T-helper 9 cell (primary cell): Measurements from ENCODE around the gene PTDSS2.
A peak's percentile ranks its signal among the peaks of the same experiment; 100 is the strongest.

Experiments
- DNase-seq: peaks from one replicate; pipeline ENCODE4 v3.0.0-alpha.2; 2020

Gene PTDSS2

GRCh38 chr11:533586-534395 is 83.7 kb downstream of the PTDSS2 start:
- DNase-seq, result no peak

DNA sequence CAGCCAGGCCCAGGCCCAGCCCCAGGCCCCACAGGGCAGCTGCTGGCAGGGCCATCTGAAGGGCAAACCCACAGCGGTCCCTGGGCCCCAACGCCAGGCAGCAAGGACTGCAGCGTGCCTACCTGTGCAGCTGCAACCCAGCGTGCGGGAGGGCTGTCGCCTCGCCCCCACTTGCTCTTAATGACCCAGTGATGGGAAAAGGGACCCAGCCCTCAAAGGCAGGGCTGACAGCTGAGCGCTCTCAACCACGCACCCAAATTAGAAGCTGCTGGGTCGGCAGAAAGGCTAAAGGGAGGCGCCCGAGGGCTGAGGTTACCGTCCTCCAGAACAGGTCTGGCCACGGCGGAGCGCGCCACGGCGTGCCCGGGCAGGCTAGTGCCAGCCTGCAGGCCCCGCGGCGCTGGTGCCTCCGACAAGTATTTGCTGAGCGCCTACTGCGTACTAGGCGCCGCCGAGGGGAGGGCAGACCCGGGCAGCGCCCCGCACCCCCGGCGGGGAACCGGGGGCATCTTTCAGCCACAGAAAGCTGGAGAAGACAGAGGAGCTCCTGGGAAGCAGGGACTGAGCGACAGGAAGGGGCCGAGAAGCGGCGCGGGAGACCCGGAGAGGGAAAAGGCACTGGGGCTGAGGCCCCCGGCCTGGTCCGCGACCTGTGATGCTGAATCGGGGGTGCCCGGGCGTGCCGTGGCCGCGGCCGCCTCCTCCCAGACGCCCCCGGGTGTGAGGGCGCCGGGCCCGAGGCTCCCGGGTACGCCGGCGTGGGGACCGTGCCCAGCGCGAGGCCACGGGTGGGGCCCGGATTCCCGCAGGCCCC is 84.5 kb downstream of the PTDSS2 start:
- no peak for DNase-seq

DNA sequence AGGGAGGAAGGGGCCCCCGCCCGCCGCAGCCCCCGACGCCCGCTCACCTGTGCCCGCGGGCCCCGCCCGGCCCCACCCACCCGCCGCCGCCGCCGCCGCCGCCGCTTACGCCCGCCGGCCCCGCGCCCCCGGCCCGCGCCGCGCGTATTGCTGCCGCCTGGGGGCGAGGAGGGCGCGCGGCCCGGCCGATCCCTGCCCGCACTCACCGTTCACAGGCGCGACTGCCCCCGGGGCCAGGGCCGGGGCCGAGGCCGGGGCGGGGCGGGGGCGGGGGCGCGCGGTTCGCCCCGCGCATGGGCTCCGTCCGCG is 85.1 kb downstream of the PTDSS2 start:
- DNase-seq, result no peak

DNA sequence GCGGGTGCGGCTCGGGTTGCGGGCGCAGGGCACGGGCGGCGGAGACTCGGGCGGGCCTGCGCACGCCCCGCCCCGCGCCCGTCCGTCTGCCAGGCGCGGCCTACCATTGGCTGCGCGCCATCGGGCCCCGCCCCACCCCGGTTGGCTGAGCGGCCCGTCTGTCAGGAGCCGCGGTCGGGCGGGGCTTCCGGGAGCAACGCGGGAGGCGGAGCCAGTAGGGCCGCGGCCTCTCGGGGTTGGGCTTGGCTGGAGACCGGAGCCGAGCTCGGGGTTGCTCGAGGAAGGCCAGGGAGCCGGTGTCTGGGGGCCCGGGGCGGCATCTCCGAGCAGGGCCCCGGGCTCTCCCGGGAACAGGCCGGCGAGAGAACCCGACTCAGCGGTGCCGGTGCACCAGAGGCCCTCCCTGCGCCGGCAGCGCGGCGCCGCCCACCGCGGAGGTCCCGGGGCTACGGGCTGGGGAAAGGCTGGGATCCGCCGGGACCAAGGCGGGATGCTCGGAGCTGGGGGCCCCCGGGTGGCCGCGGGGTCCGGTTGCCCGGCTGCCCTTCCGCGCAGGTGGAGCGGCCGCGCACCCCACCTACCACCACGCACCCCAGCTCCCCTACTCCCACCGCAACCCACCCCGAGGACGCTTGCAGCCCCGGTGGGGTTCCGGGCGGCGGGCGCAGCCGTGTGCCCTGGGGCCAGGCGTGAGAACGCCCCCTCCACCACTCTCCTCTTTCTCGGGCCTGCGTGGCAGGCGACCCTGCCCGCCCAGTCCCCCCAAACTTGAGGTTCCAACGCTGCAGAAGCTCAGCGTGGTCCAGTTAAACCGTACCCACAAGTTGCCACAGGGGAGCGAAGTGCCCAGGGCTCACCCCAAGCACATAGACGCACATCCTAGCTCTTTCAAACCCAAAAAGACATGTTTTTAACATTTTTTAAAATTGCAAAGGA is 85.7 kb downstream of the PTDSS2 start, which contains the start of gene HRAS:
Gene HRAS, minus strand, starts transcription at position 58 of the 936 bp plus-strand sequence.
- peak; percentile 95 for DNase-seq

- peak; percentile 87 for DNase-seq
These were observed 87.0 kb downstream of the PTDSS2 start, which contains the start of gene LRRC56 for GRCh38 chr11:536841-537621. LRRC56 (plus strand) TSS chr11:537527; CDS start chr11:540685, 3,158 bp downstream.

DNA sequence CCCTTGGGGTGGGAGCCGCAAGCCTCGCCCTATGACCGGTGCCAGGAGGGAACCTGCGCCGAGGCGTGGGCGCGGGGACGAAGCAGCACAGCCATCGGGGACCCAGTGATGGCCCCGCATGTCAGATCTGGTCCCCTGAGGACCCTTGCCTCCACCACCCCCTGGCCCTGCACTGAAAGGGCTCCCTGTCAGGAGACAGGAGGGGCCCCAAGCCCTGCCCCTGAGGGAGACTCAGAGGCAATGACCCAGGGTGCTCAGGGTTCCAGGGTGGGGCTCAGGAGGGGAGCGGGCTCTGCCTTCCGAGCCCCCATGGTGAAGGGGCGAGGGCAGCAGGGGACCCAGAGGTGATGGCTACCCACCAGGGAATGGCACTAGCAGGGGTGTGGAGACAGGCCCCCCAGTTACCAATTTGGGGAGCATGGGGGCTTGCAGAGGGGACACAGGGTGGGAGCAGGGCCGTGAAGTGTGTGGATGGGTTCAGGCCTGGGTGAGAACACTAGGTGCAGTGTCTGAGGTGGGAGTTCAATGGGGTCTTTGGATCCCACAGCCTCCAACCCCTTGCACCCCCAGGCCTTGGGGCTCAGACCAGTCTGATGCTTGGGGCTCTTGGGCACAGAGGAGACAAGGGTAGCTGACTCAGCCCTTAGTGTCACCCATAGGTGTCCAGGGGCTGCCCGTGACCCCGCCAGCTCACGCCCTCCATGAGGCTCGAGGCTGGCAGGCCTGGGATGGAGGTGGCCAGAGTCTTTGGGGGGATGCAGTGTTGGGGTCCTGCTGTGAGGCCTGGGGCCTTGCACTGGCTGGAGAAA is 87.7 kb downstream of the PTDSS2 start:
- DNase-seq, result no peak

DNA sequence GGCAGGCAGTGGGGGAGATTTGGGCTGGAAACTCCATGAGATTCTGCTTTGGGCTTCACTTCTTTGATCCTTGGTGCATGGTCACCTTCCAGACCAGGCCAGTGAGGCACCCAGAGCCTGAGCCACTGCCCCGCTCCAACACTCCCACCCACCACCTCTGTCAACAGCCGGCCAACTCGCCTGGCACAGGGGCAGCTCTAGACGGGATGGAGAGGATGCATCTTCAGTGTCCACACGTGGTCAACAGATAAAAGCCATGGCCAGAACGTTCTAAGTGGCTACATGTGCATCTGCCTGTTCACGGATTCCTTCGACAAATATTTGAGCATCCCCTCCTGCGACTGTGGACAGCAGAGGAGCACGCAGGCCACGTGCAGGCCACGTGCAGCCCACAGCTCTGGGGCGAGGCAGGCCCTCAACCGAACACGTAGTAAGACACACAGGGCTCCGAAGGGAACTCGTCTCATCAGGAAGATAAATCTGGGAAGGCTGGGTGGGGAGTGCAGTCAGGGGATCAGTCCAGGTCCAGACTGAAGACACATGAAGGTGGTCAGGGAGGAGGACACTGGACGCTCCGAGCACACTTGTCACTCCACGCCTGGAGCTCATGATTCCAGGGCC is 88.5 kb downstream of the PTDSS2 start:
- no peak for DNase-seq

DNA sequence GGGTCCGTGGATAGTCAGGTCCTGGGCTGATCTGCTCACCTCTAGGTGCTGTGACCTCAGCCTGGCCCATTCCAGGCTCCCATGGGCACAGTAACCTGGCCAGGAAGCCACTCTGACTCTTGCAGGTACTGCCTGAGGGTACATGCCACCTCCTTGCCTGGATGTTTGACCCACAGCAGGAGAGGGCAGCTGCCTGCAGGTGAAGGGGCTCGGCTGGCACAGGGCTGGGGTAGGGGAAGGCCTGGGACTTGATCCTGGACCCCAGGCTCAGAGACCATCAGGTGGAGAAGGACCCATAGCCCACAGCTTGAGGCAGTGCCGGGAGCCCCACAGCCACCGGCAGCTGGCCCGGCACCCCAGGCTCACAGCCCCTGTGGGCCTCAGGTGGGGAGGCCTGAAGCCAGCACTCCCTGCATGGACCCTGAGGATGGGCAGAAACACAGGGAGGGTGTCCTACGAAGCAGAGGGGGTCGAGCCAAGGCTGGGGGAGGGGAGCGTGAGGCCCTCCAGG is 89.9 kb downstream of the PTDSS2 start:
- DNase-seq, result no peak
